ENCODE results near the gene MAPKAP1.

MAPKAP1 gene

DNA sequence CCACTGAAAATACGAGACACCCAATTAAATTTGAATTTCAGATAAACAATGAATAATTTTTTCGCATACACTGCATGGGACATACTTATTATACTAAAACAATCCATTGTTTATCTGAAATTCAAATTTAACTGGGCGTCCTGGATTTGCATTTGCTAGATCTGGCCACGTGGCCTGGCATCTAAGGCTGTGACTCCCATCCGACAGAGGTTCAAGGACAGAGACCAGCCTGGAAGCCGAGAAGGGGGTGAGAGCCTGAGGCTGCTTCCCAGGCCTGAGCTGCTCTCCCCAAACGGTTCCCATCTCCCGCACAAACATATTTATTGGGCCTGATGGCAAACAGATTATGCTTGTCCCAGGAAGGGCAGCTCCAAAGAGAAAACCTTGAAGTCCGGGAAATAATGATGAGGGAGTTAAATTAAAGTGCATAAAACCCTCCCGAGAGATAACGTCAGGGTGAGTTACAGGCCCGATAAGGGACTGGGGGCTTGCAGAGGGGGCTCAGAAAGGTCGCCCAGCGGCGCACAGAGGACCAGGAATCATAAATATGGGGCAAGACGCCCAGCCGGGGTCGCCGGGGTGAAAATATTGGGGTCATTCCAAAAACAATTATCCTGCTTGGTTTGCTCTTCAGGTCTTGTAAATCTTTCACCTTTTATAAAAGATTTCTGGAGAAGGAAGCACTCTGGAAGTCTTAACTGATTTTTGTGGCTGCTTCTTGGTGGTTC, 281.7 kb downstream of the MAPKAP1 start:
- no peak for TF ChIP-seq GATA1 (IDR thresholded peaks at IDR 0.05; ENCODE audit: low read depth, low read length)
- TF ChIP-seq POLR2A (IDR thresholded peaks at IDR 0.05; ENCODE audit: low read length), result no peak
- DNase-seq, result no peak

DNA sequence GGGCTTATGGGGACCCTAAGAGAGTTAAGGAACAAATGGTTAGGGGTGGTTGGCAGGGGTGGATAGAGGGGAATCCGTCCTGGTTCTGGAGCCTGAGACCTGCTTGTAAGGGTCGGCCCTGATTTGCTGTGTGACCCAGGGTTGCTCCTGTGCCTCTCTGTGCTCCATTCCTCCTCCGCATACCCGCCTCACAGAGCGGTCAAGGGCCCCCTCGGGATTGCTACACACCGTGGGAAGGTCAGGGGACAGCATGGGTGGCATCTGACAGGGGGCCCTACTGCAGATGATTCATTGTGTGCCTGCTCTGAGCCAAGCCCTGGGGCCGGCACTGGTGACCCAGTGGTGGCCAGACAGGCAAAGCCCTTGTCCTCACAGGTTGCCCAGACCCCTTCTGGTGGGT, 283.0 kb downstream of the MAPKAP1 start:
- no peak for DNase-seq
- TF ChIP-seq POLR2A (IDR thresholded peaks at IDR 0.05; ENCODE audit: low read length) (no peak), GATA1 (IDR thresholded peaks at IDR 0.05; ENCODE audit: low read depth, low read length) (no peak)

DNA sequence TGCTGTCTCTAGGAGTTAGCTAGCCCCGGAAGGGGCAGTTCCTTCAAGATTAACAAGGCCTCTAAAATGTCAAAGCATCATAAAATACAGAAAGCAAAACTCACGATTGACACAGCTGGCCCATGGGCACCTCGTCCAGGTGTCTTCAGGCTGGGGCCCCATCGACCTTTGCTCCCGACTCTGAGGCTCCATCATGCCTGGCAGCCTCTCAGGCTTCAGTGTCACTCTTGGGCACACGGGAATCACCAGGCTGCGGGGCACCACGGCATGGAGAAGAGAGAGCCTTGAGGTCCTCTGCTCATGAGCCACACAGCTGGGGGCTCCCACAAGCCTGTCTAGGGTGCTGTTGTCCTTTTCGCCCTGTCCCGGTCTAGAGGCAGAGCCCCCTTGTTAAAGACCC, 284.2 kb downstream of the MAPKAP1 start:
- DNase-seq, result no peak
- no peak for TF ChIP-seq POLR2A (IDR thresholded peaks at IDR 0.05; ENCODE audit: low read length)
- TF ChIP-seq GATA1 (IDR thresholded peaks at IDR 0.05; ENCODE audit: low read depth, low read length), result no peak

DNA sequence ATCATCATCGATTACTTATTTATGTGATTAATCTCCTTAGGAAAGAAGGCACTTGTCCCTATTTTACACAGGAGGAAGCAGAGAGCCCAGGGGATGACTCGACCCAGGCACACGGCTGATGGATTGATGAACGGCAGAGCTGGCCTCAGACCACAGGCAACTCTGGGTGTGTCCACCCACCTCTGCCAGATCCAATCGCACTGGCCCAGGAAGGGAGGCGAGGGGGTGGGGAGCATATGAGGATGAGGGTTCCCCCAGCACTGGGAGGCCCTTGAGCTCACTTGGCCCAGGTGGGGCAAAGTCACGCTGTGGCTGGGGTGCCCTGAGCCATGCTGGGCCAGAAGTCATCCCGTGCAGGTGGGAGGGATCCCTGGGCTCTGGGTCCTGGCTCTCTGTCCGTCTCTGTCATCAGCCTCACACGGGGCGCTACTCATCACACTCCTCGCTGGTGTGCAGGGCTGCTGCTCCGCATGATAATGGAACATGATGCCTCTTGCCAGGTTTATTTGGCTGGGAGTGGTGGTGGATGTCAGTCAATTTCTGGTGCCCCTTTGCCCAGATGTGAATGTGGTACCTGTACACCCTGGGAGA, 285.3 kb downstream of the MAPKAP1 start:
- no peak for DNase-seq
- TF ChIP-seq GATA1 (IDR thresholded peaks at IDR 0.05; ENCODE audit: low read depth, low read length) (no peak), POLR2A (IDR thresholded peaks at IDR 0.05; ENCODE audit: low read length) (no peak)

DNA sequence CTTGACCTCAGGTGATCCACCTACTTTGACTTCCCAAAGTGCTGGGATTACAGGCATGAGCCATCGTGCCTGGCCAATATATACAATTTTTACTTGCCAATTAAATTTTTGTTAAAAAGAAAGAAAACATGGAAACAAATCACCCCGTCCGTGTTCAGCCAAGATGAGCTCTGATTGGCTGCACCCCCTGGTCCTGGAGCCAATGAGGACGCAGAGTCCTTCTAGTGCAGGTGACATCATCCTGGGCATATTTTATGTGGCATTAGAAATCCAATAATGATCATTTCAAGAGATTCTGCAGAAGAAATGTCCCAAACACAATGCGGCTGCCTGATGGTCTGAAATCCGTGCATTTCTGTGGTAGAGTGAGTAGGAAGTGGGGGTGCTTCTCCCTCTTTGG, 285.8 kb downstream of the MAPKAP1 start:
- TF ChIP-seq GATA1 (IDR thresholded peaks at IDR 0.05; ENCODE audit: low read depth, low read length) (no peak), POLR2A (IDR thresholded peaks at IDR 0.05; ENCODE audit: low read length) (no peak)
- DNase-seq, result no peak

DNA sequence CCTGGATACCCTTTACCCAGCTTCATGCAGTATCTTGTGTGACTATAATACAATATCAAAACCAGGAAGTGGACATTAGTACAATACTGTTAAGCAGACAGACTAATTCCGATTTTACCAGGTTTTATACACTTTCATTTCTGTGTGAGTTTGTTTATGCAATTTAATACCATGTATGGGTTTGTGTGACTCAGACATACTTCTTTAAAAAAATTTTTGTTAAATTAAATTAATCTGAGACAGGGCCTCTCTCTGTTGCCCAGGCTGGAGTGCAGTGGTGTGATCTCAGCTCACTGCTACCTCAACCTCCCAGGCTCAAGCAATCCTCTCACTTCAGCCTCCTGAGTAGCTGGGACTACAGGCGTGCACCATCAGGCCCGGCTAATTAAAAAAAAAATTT, 288.6 kb downstream of the MAPKAP1 start:
- no peak for TF ChIP-seq POLR2A (IDR thresholded peaks at IDR 0.05; ENCODE audit: low read length)
- no peak for TF ChIP-seq GATA1 (IDR thresholded peaks at IDR 0.05; ENCODE audit: low read depth, low read length)
- DNase-seq, result no peak

DNA sequence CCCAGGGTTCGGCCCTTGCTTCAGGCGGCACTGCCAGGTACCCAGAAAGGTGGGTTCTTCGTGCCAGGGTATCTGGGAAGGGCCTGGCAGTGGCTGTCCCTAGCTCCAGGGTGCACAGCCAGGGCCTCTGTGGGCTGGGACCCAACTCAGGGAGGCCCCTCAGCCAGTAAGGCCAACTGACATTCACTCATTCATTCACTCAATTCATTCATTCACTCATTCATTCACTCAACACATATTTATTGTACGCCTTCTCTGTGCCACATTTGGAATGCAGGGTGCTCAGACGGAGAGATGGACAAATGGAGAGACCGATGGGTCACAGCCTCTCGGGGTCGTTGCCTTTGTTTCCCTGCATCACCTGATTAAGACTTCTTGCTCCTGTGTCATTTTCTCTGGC, 290.5 kb downstream of the MAPKAP1 start:
- no peak for DNase-seq
- TF ChIP-seq GATA1 (IDR thresholded peaks at IDR 0.05; ENCODE audit: low read depth, low read length), result no peak
- no peak for TF ChIP-seq POLR2A (IDR thresholded peaks at IDR 0.05; ENCODE audit: low read length)

DNA sequence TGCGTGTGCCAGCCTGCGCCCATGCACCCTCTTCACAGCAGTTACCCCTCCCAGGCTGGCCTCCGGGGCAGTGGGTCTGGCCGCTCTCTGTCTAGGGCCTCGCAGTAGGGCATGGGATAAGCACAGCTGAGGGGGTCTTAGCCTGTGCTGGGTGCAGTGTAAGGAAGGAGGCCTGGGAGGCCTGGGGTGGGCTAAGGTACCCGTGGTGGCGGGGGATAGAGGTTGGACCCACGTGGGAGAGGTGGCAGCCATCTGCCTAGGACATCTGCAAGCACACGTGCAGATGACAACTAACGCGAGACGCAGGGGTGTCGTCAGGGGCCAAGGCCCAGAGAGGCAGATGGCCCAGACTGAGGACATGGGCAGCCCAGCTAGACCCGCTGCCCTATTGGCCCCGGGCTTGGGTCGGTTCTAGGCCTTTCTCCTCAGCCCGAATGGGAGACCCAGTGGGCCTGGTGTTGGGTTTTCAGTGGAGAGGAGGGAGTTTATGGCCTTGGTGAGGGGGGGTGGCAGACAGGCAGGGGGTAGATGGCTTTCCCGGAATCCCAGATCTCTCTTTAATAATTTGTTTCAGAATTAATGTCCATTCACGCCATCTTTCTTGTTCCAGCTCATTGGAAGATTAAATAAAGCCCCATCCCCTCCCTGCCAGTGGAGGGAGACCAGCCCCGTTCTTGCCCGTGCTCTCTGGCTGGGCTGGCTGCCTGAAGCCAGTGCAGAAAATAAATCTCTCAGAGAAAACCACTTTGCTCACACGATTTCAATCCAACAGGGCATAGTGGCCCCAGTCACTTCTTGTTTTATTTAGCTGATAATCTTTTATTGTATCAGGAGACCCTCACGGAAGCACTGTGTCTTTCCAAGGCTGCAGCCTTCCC, 291.2 kb downstream of the MAPKAP1 start:
- no peak for DNase-seq
- TF ChIP-seq POLR2A (IDR thresholded peaks at IDR 0.05; ENCODE audit: low read length) (no peak), GATA1 (IDR thresholded peaks at IDR 0.05; ENCODE audit: low read depth, low read length) (no peak)

DNA sequence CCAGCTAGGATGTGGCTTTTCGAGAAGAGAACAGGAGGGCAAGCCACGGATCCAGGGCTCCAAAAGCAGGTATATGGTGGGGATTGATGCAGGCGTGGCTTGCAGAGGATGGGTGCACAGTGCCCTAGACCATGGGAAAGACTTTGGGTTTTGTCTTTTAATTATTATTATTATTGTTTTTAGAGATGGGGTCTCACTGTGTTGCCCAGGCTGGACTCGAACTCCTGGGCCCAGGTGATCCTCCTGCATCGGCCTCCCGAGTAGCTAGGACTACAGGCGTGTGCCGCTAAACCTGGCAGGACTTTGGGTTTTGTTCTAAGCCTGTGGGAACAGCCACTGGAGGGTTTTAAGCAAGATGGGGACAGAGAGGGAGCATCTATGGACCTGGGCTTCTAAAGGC, 293.4 kb downstream of the MAPKAP1 start:
- no peak for DNase-seq
- TF ChIP-seq POLR2A (IDR thresholded peaks at IDR 0.05; ENCODE audit: low read length) (no peak), GATA1 (IDR thresholded peaks at IDR 0.05; ENCODE audit: low read depth, low read length) (no peak)

DNA sequence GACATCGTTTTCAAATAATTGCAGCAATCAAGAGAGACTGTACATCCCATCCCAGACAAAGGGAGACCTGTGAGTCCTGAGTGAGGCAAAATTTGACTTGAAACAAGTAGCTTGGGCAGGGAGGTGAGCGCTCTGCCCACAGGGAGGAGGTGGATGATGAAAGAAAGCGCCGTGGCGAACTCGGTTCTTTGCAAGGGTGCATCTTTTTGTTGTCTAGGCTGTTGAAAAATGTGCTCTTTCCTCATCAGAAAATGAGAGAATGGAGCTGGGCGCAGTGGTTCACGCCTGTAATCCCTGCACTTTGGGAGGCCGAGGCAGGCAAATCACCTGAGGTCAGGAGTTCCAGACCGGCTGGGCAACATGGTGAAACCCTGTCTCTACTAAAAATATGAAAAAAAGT, 294.8 kb downstream of the MAPKAP1 start:
- TF ChIP-seq GATA1 (IDR thresholded peaks at IDR 0.05; ENCODE audit: low read depth, low read length), result no peak
- no peak for TF ChIP-seq POLR2A (IDR thresholded peaks at IDR 0.05; ENCODE audit: low read length)
- no peak for DNase-seq

DNA sequence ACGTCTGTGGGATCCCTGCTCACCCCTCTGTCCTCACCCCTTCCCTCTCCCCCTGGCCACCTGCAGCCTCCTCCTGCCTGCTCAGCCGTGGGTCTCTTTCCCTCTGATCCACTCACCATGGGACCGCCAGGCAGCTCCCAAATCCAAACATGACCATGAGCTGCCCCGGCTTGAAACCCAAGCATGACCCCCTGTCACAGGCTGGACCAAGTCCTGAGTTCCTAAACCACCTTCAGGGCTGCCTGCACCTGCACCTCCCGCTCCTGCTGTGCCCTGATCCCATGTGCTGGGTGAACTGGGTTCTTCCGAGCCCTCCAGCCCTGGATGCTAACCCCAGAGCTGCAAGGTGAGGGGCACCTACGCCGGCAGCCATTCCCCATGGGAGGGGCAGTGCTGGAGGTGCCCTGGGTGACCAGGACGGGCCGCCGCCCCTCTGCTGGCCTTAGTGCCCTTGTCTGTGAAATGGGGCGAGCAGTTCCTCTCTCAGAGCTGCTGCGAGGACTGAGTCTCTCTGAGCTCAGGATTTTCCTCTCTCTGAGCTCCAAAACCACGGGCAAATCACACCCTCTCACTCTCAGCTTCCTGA, 295.7 kb downstream of the MAPKAP1 start:
- no peak for DNase-seq

DNA sequence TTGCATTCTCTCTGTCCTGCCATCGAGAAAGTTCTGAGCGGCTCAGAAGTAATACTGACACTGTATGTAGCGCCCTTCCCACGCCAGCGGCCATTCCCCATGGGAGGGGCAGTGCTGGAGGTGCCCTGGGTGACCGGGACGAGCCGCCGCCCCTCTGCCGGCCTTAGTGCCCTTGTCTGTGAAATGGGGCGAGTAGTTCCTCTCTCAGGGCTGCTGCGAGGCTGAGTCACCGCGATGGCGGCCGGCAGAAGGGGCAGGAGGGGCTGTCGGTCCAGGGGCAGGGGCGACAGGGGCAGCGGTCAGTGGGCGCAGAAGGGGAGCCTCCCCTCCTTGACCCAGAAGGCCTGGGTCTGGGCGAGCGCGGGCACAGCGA, 296.5 kb downstream of the MAPKAP1 start:
- TF ChIP-seq POLR2A (IDR thresholded peaks at IDR 0.05; ENCODE audit: low read length), result no peak
- no peak for TF ChIP-seq GATA1 (IDR thresholded peaks at IDR 0.05; ENCODE audit: low read depth, low read length)
- DNase-seq, result no peak

More for the DNA sequence above, 295.7 kb downstream of the MAPKAP1 start:
- TF ChIP-seq POLR2A (IDR thresholded peaks at IDR 0.05; ENCODE audit: low read length), result no peak
- no peak for TF ChIP-seq GATA1 (IDR thresholded peaks at IDR 0.05; ENCODE audit: low read depth, low read length)

DNA sequence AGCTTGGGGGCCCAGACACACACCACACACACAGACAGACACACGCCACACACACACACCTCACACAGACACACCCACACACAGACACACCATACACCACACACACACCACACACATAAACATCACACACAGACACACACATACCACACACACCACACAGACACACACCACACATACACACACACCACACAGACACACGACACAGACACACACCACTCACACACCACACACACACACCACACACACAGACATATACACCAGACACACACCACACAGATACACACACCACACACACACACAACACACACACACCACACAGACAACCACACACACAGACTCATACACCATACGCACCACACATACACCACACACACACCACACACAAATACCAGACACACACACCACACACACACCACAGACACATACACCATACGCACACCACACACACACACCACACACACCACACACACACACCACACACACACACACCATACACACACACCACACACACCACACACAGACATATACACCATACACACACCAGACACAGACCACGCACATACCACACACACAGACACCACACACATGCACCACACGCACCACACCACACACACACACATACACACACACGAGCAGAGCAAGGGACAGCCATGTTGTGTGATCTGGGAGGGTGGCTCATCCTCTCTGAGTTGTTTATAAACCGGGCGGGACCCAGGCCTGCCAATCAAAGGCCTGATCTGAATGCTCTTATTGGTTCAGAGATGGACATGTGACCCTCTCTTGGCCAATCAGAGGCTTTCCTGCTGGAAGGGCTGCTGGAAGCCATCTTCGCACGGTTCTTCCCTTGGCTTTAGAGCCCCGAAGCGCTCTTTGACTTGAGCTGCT, 297.1 kb downstream of the MAPKAP1 start:
- peak; percentile 78 to 84 for DNase-seq
- TF ChIP-seq POLR2A (IDR thresholded peaks at IDR 0.05; ENCODE audit: low read length) (no peak), GATA1 (IDR thresholded peaks at IDR 0.05; ENCODE audit: low read depth, low read length) (no peak)
